ENCODE results near the gene CTNND2. TPM values are rescaled to one million over a fixed set of nuclear protein-coding genes. Genes with fewer than 3 reads are reported as not detected.

The CTNND2 gene
- total RNA-seq, 2 experiments from 2014 or later: 0.20 TPM; not detected in 1

- TF ChIP-seq CTCF (IDR thresholded peaks at IDR 0.05): no peak
- intact Hi-C loops (cut with DNase I, micrococcal nuclease): no loop called here
- no peak overlapping the region for H3K27ac Mint-ChIP-seq
- CTCF ChIA-PET: no interaction called here
- no peak for DNase-seq
- Histone ChIP-seq H3K4me3 (ENCODE audit: low read length) (no peak overlapping the region), H3K27ac (ENCODE audit: low read depth in 1 of 2, low read length in 2 of 2) (no peak overlapping the region), H3K27me3 (ENCODE audit: control insufficient read depth in 1 of 2, insufficient read depth in 2 of 2, low read length in 2 of 2) (no peaks in the 10 kb centered on the region), H3K36me3 (ENCODE audit: insufficient read depth, low read length) (no peaks in the 10 kb centered on the region), H3K9me3 (ENCODE audit: control insufficient read depth in 1 of 2, insufficient read depth in 1 of 2, low read length in 2 of 2) (no peaks in the 10 kb centered on the region), H3K4me1 (ENCODE audit: insufficient read depth, low read length) (no peaks in the 10 kb centered on the region)
- POLR2A ChIA-PET: no interaction called here
- H3K4me1 Mint-ChIP-seq (ENCODE audit: low read depth): no peaks in the 10 kb centered on the region
- H3K4me3 Mint-ChIP-seq: no peak overlapping the region
- H3K36me3 Mint-ChIP-seq (ENCODE audit: low read depth): no peaks in the 10 kb centered on the region
- peaks cover 4% of the 10 kb centered on the region for H3K9me3 Mint-ChIP-seq
- ATAC-seq (ENCODE audit: poor library complexity): no peak
- peaks cover 14% of the 10 kb centered on the region for H3K27me3 Mint-ChIP-seq
Observed at GRCh38 chr5:11052871-11053270, 851.4 kb downstream of the CTNND2 start.

GRCh38 chr5:11050596-11051304 is 853.5 kb downstream of the CTNND2 start:
- Histone ChIP-seq H3K4me1 (ENCODE audit: insufficient read depth, low read length) (no peaks in the 10 kb centered on the region), H3K4me3 (ENCODE audit: low read length) (no peak overlapping the region), H3K36me3 (ENCODE audit: insufficient read depth, low read length) (no peaks in the 10 kb centered on the region), H3K27me3 (ENCODE audit: control insufficient read depth in 1 of 2, insufficient read depth in 2 of 2, low read length in 2 of 2) (no peaks in the 10 kb centered on the region), H3K9me3 (ENCODE audit: control insufficient read depth in 1 of 2, insufficient read depth in 1 of 2, low read length in 2 of 2) (no peaks in the 10 kb centered on the region), H3K27ac (ENCODE audit: low read depth in 1 of 2, low read length in 2 of 2) (no peak overlapping the region)
- Mint-ChIP-seq H3K4me1 (ENCODE audit: low read depth) (no peaks in the 10 kb centered on the region), H3K36me3 (ENCODE audit: low read depth) (no peaks in the 10 kb centered on the region), H3K27ac (no peak overlapping the region), H3K9me3 (no peaks in the 10 kb centered on the region), H3K4me3 (no peak overlapping the region), H3K27me3 (peaks cover 4% of the 10 kb centered on the region)
- TF ChIP-seq CTCF (IDR thresholded peaks at IDR 0.05): no peak
- ATAC-seq (ENCODE audit: poor library complexity) (no peak), DNase-seq (no peak)
- ChIA-PET CTCF (no interaction called here), POLR2A (no interaction called here)
- intact Hi-C loops (cut with DNase I, micrococcal nuclease): no loop called here

GRCh38 chr5:11048760-11049159 is 855.5 kb downstream of the CTNND2 start:
- POLR2A ChIA-PET: no interaction called here
- ATAC-seq (ENCODE audit: poor library complexity) (no peak), DNase-seq (no peak)
- Mint-ChIP-seq H3K36me3 (ENCODE audit: low read depth) (no peaks in the 10 kb centered on the region), H3K27me3 (no peaks in the 10 kb centered on the region), H3K27ac (no peak overlapping the region), H3K9me3 (no peaks in the 10 kb centered on the region), H3K4me1 (ENCODE audit: low read depth) (no peaks in the 10 kb centered on the region), H3K4me3 (no peak overlapping the region)
- H3K27ac ChIP-seq (ENCODE audit: low read depth in 1 of 2, low read length in 2 of 2): no peak overlapping the region
- CTCF ChIA-PET: no interaction called here
- no peak for TF ChIP-seq CTCF (IDR thresholded peaks at IDR 0.05)
- no peaks in the 10 kb centered on the region for H3K9me3 ChIP-seq (ENCODE audit: control insufficient read depth in 1 of 2, insufficient read depth in 1 of 2, low read length in 2 of 2)
- H3K36me3 ChIP-seq (ENCODE audit: insufficient read depth, low read length): no peaks in the 10 kb centered on the region
- no peak overlapping the region for H3K4me3 ChIP-seq (ENCODE audit: low read length)
- no peaks in the 10 kb centered on the region for H3K27me3 ChIP-seq (ENCODE audit: control insufficient read depth in 1 of 2, insufficient read depth in 2 of 2, low read length in 2 of 2)
- intact Hi-C loops (cut with DNase I, micrococcal nuclease): no loop called here
- H3K4me1 ChIP-seq (ENCODE audit: insufficient read depth, low read length): no peaks in the 10 kb centered on the region

All from CD4-positive, alpha-beta T cell (primary cell).